Measurements from ENCODE around the gene JTB.
"Not testable (repeated sequence)": the region's sequence is repeated elsewhere in the genome, so short reads cannot be mapped to it uniquely, and the experiment has no call there.

- TF ChIP-seq TCF7L2 (IDR thresholded peaks at IDR 0.05; ENCODE audit: low read depth, low read length); CEBPZ (IDR thresholded peaks at IDR 0.05; ENCODE audit: borderline replicate concordance, low read depth, low read length); MAX (CRISPR knock-in tag; IDR thresholded peaks at IDR 0.05); ZNF740 (CRISPR knock-in tag; IDR thresholded peaks at IDR 0.05); ZNF740 (tag; IDR thresholded peaks at IDR 0.05); ZNF263 (CRISPR knock-in tag; IDR thresholded peaks at IDR 0.05; ENCODE audit: borderline replicate concordance); KAT7 (CRISPR knock-in tag; IDR thresholded peaks at IDR 0.05; ENCODE audit: borderline replicate concordance); DNMT1 (IDR thresholded peaks at IDR 0.05): not testable (repeated sequence)
Observed at GRCh38 chr1:153996882-153997281, 19.4 kb upstream of the JTB start.
